Right lobe of liver (tissue), 6 donors: ENCODE measurements around the gene SCIN. TPM values are rescaled to one million over a fixed set of nuclear protein-coding genes. Genes with fewer than 3 reads are reported as not detected.
"Not testable (repeated sequence)": the region's sequence is repeated elsewhere in the genome, so short reads cannot be mapped to it uniquely, and the experiment has no call there.

Experiments
- ATAC-seq, 4 donors: fragments of 200-7000 bp; cut with Tn5 transposase; one replicate each; pipeline ENCODE4 v1.9.1; 2020; ENCODE audit warnings: mild to moderate bottlenecking in 4 of 4, moderate library complexity in 4 of 4
- DNase-seq, 3 donors: peaks; one replicate each; pipeline ENCODE4 v3.0.0-alpha.2; 2020
- H3K27ac ChIP-seq, 3 donors: fragments of 200-600 bp; one replicate each; pipeline ENCODE4 v1.8.0; 2022
- H3K27me3 ChIP-seq, 2 donors: fragments of 200-600 bp; one replicate each; pipeline ENCODE4 v1.8.0; 2022
- H3K36me3 ChIP-seq, 4 donors: fragments of 200-600 bp; sonication (generic) in 1 of 4; one replicate each; pipeline versions ENCODE4 v1.5.1 to v1.8.0; 2017 to 2022; ENCODE audit warnings: control low read depth in 1 of 4
- H3K4me1 ChIP-seq, 4 donors: fragments of 200-600 bp; sonication (generic) in 1 of 4; one replicate each; pipeline versions ENCODE4 v1.5.1 to v1.8.0; 2017 to 2022; ENCODE audit warnings: control low read depth in 1 of 4
- H3K4me3 ChIP-seq, 3 donors: fragments of 200-600 bp; one replicate each; pipeline ENCODE4 v1.8.0; 2022
- H3K9me3 ChIP-seq, 4 donors: fragments of 200-600 bp; sonication (generic) in 1 of 4; one replicate each; pipeline versions ENCODE4 v1.5.1 to v1.8.0; 2017 to 2022; ENCODE audit warnings: control low read depth in 1 of 4
- POLR2A ChIP-seq: fragments of 450-650 bp; IDR thresholded peaks from one replicate; pipeline ENCODE4 v1.6.1; 2017; ENCODE audit warnings: antibody characterized with exemption, mild to moderate bottlenecking
- WGBS: methylation state at CpG from one replicate; pipeline ENCODE4 v1.1.6; 2018; ENCODE audit warnings: low coverage, low lambda C conversion rate; ENCODE audit not compliant: insufficient coverage; ENCODE audit errors: missing lambda C conversion rate; 5-methylcytosine and 5-hydroxymethylcytosine counted together
- intact Hi-C, 2 donors: fragments of 100-400 bp; cut with DNase I; formaldehyde crosslinking; loops; one replicate each; pipeline versions ENCODE4 v1.11.2 to v1.14.1; 2022
- total RNA-seq, 6 experiments: library from RNA; depleted of rRNA in 2 of 6; stranded (reverse); fragments of >200 nt in 2 of 6; fragmentation: NEBNext Ultra II Directional in 3 of 6; extraction: Animal tissue kit (Norgen Biotek cat#: 25700) in 3 of 6; gene quantifications; one replicate each; pipeline versions ENCODE4 v1.1.0 to v1.2.4, GENCODE V29; 2016 to 2023
- TF ChIP-seq, protein P1 (sequence below), 4 donors: fragments of 200-600 bp in 3 of 4; fragments of 450-650 bp in 1 of 4; IDR thresholded peaks; one replicate each; pipeline versions ENCODE4 v1.5.1 to v1.8.0; 2016 to 2022; ENCODE audit warnings: antibody characterized with exemption in 4 of 4, mild to moderate bottlenecking in 2 of 4
- donor health status: DM: no; HTN: yes; CAD: no.
- donor health status: DM: no; HTN: no; CAD: no.
- donor health status: DM: no; HTN: no; CAD: no.
- donor health status: DM: no; HTN: yes; CAD: no.
- donor health status: DM: no; HTN: yes; CAD: no.

Gene SCIN
- total RNA-seq, 6 experiments from 2014 or later = 0.06 to 0.20 (median 0.18) TPM; not detected in 3

DNA sequence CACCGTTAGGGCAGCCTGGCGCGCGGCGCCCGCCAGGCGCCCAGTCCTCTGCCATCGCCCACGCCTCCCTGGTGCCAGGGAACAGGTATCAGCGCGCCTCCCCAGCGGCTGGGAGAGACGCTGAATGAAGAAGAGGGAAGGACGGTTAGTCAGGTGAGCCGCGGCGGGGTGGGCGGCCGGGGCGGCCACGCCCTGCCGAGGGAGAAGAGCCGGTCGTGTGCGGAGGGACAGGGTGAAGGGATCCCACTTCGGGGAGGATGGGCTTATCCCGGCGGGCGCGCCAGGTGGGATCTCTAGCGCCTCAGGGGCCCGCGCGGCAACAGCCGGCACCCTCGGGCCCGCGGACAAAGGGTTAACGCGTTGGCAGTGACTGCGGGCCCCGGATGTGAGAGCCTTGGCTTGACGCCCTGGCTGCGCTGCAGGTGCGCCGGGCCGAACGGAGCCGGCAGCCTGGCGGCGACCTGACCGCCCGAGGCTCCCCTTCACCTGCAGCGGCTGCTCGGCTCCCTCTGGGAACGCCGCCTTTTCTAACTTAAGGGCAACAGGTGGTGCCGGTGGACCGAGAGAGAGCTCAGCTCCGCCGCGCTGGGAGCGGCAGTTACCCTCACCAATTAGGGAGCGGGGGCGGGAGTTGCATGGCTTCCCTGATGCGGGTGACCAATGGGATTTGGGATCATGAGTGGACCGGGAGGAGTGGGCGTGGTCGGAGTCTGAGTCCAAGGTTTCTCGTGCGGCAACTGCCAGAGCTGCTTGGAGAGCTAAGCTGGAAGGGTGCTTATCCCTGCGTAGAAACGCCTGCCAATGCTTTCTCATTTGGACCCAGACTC lies 116.6 kb downstream of the SCIN start, which contains the start of gene ARL4A:
TSS of gene ARL4A (plus strand) at position 743 of the 827 bp plus-strand sequence. CDS start 622 bp downstream, outside the sequence.
- intact Hi-C loops = loop anchor here in 1 of 2 donors (10.0 kb wide), 1 partner anchor 428 kb away; no protein-coding TSS in a partner anchor
- Histone ChIP-seq H3K4me3 (peak within 1 kb of the TSS; percentile 83 to 97 (median 88)), H3K27me3 (no peaks in the 10 kb centered on the region), H3K9me3 (no peaks in the 10 kb centered on the region), H3K36me3 (no peaks in the 10 kb centered on the region), H3K4me1 (peaks cover 0 to 4% (median 0%) of the 10 kb centered on the region in 4 donors), H3K27ac (peak within 1 kb of the TSS; percentile 79 to 90 (median 89))
- 0% methylated on average over 22 of the region's 73 CpGs for WGBS
- ATAC-seq = peak; percentile 91 to 96 (median 92)
- DNase-seq = peak; percentile 99
- TF ChIP-seq, protein P1, sequence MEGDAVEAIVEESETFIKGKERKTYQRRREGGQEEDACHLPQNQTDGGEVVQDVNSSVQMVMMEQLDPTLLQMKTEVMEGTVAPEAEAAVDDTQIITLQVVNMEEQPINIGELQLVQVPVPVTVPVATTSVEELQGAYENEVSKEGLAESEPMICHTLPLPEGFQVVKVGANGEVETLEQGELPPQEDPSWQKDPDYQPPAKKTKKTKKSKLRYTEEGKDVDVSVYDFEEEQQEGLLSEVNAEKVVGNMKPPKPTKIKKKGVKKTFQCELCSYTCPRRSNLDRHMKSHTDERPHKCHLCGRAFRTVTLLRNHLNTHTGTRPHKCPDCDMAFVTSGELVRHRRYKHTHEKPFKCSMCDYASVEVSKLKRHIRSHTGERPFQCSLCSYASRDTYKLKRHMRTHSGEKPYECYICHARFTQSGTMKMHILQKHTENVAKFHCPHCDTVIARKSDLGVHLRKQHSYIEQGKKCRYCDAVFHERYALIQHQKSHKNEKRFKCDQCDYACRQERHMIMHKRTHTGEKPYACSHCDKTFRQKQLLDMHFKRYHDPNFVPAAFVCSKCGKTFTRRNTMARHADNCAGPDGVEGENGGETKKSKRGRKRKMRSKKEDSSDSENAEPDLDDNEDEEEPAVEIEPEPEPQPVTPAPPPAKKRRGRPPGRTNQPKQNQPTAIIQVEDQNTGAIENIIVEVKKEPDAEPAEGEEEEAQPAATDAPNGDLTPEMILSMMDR (IDR thresholded peaks at IDR 0.05) = peak in 3 of 4 donors; percentile 21 to 37 (median 29)
- TF ChIP-seq POLR2A = peak; percentile 93

DNA sequence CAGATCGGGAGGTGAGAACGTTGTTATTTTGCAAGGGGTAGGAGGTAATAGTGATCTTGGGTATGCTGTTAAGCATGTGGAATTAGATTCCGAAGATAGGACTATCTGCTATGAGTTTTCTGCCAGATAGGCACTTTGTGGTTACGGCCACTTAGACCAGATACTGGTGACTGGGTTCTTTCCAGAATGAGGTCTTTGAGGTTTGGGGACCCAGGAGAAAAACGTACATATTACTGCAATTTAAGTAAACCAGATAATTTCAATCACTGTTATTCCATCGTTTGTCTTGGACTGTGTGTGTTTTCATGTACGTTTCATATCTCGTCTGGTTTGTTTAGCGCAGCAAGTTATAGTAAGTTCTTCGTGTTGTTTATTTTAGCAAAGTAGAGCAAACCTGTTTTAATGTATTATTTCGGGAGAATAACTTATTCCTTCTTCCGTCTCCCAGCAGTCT lies 117.2 kb downstream of the SCIN start:
- Histone ChIP-seq H3K27ac (peak overlapping the region; percentile 13 to 79 (median 53)), H3K9me3 (no peaks in the 10 kb centered on the region), H3K4me3 (peak overlapping the region; percentile 83 to 97 (median 88)), H3K27me3 (no peaks in the 10 kb centered on the region), H3K4me1 (peaks cover 0 to 4% (median 0%) of the 10 kb centered on the region in 4 donors), H3K36me3 (no peaks in the 10 kb centered on the region)
- peak in 1 of 4 donors; percentile 2 for ATAC-seq
- 6% methylated on average over 12 of the region's 12 CpGs for WGBS
- TF ChIP-seq POLR2A = no peak
- TF ChIP-seq, protein P1 (IDR thresholded peaks at IDR 0.05) = no peak
- no peak for DNase-seq
- intact Hi-C loops = loop anchor here in 1 of 2 donors (10.0 kb wide), 1 partner anchor 427 kb away; no protein-coding TSS in a partner anchor

DNA sequence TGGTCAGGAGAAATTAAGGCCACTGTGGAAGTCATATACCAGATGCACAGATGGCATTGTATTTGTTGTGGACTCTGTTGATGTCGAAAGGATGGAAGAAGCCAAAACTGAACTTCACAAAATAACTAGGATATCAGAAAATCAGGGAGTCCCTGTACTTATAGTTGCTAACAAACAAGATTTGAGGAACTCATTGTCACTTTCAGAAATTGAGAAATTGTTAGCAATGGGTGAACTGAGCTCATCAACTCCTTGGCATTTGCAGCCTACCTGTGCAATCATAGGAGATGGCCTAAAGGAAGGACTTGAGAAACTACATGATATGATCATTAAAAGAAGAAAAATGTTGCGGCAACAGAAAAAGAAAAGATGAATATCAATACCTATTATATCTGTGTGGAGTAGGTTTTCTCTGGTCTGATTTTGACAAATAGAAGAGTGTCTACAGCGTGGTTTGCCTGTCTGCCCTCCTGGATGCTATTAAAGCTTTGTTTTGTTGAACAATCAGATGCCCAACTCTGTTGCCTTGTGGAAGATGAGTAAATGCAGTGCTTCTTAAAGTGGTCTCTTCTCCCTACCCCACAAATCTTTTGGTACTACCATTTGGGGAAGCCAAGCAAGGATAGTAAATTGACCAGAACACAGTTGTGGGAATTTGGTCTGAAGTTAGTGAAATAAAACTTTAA lies 118.1 kb downstream of the SCIN start:
- WGBS = 74% methylated on average over 3 of the region's 3 CpGs
- H3K4me3 ChIP-seq = peak overlapping the region in 2 of 3 donors; percentile 5 to 15
- H3K4me1 ChIP-seq, H3K9me3 ChIP-seq, H3K27ac ChIP-seq, DNase-seq, H3K27me3 ChIP-seq, H3K36me3 ChIP-seq, ATAC-seq: not testable (repeated sequence)
- intact Hi-C loops = loop anchor here in 1 of 2 donors (10.0 kb wide), 1 partner anchor 426 kb away; no protein-coding TSS in a partner anchor

DNA sequence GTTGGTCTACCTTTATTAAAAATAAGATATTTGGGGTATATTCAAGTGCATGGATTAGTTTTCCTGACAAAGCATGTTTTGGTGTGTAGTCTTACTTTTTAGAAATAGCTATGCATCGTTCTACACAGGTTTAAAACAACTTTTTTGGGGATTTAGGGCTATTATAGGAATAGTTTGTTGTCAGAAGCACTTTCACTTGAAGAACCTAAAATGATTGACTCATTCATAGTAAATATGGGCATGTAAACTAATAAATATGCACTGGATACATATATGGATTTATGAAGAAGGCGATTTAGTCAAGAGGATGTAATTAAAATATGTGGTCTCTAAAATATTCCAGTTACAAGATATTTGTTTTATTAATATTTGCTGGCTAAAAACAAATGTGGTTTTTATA lies 118.9 kb downstream of the SCIN start:
- intact Hi-C loops = loop anchor here in 1 of 2 donors (10.0 kb wide), 1 partner anchor 425 kb away; no protein-coding TSS in a partner anchor
- 65% methylated on average over 2 of the region's 2 CpGs for WGBS
- H3K27ac ChIP-seq = no peak overlapping the region
- H3K4me1 ChIP-seq = peaks cover 0 to 4% (median 0%) of the 10 kb centered on the region in 4 donors
- H3K36me3 ChIP-seq = no peaks in the 10 kb centered on the region
- no peak for TF ChIP-seq POLR2A
- TF ChIP-seq, protein P1 (IDR thresholded peaks at IDR 0.05) = no peak
- no peaks in the 10 kb centered on the region for H3K27me3 ChIP-seq
- ATAC-seq (no peak), DNase-seq (no peak)
- peak overlapping the region in 2 of 3 donors; percentile 5 to 15 for H3K4me3 ChIP-seq
- no peaks in the 10 kb centered on the region for H3K9me3 ChIP-seq
